SU-DHL-6 (cell line): Measurements from ENCODE around the gene TMEM131.

Source experiments
- CTCF ChIP-seq: fragments of 200-600 bp; sonication (generic); IDR thresholded peaks from one replicate; pipeline ENCODE4 v1.5.1; 2017; ENCODE audit warnings: antibody characterized with exemption, mild to moderate bottlenecking, low read length, moderate library complexity; ENCODE audit not compliant: insufficient read depth, poor library complexity, severe bottlenecking
- EZH2phosphoT487 ChIP-seq: fragments of 200-600 bp; sonication (generic), shearing (Covaris generic); conservative IDR thresholded peaks from 2 replicates; pipeline ENCODE4 v1.6.1; 2018; ENCODE audit warnings: mild to moderate bottlenecking, antibody characterized with exemption, low read length, moderate library complexity, mixed read lengths

- TF ChIP-seq CTCF (no peak), EZH2phosphoT487 (no peak)
Measured at GRCh38 chr2:97995026-97995733, 568 bp downstream of the TMEM131 start.
